H1 (cell line): ENCODE data around the gene ASCL5. TPM values are rescaled to one million over a fixed set of nuclear protein-coding genes. Genes with fewer than 3 reads are reported as not detected.

Experiments used
- BRCA1 ChIP-seq: IDR thresholded peaks from 2 replicates; pipeline ENCODE4 v1.6.1; 2012; ENCODE audit warnings: low read depth, low read length, improper control_type of control experiment
- SIRT6 ChIP-seq: IDR thresholded peaks from one replicate; pipeline ENCODE4 v1.7.1; 2012; ENCODE audit warnings: low read length, inconsistent platforms
- SP2 ChIP-seq: IDR thresholded peaks from 2 replicates; pipeline ENCODE4 v1.6.1; 2012; ENCODE audit warnings: mild to moderate bottlenecking, low read length, inconsistent platforms
- polyA plus RNA-seq, 7 experiments: library from polyadenylated mRNA; depleted of rRNA in 3 of 7; stranded (reverse) in 5 of 7; unstranded in 2 of 7; fragments of >200 nt in 5 of 7; fragments of 200-250 nt in 2 of 7; gene quantifications; 1 replicate in 5 of 7; 2 replicates in 1 of 7; 4 replicates in 1 of 7; pipeline versions ENCODE4 v1.2.1 to v1.2.3, GENCODE V29; 2011 to 2013; ENCODE audit warnings: missing spikeins in 2 of 7, mixed read lengths in 2 of 7
- total RNA-seq: library from RNA; stranded (reverse); fragmentation: NEBNext Ultra II Directional; extraction: Animal tissue kit (Norgen Biotek cat#: 25700); gene quantifications from 2 replicates; pipeline ENCODE4 v1.2.1, GENCODE V29; 2021

ASCL5 gene
- total and polyA plus RNA-seq, 2 of the 8 experiments (the other 6 are each of a cell fraction or from before 2014, with no cell fraction given), result 0.29 to 0.41 TPM

GRCh38 chr1:201170533-201171062 is 43.6 kb upstream of the ASCL5 start (continued):
- TF ChIP-seq SP2 (no peak), BRCA1 (no peak), SIRT6 (no peak)
